GM21526 (cell line): Measurements from ENCODE around the gene TSPO2.
"Not testable (repeated sequence)": the region's sequence is repeated elsewhere in the genome, so short reads cannot be mapped to it uniquely, and the experiment has no call there.

Experiments used
- ATAC-seq: cut with Tn5 transposase; IDR thresholded peaks from one replicate; pipeline ENCODE4 v1.9.1; 2021; ENCODE audit warnings: moderate library complexity; ENCODE audit not compliant: unreplicated experiment, low FRiP score

TSPO2 gene, protein sequence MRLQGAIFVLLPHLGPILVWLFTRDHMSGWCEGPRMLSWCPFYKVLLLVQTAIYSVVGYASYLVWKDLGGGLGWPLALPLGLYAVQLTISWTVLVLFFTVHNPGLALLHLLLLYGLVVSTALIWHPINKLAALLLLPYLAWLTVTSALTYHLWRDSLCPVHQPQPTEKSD

DNA sequence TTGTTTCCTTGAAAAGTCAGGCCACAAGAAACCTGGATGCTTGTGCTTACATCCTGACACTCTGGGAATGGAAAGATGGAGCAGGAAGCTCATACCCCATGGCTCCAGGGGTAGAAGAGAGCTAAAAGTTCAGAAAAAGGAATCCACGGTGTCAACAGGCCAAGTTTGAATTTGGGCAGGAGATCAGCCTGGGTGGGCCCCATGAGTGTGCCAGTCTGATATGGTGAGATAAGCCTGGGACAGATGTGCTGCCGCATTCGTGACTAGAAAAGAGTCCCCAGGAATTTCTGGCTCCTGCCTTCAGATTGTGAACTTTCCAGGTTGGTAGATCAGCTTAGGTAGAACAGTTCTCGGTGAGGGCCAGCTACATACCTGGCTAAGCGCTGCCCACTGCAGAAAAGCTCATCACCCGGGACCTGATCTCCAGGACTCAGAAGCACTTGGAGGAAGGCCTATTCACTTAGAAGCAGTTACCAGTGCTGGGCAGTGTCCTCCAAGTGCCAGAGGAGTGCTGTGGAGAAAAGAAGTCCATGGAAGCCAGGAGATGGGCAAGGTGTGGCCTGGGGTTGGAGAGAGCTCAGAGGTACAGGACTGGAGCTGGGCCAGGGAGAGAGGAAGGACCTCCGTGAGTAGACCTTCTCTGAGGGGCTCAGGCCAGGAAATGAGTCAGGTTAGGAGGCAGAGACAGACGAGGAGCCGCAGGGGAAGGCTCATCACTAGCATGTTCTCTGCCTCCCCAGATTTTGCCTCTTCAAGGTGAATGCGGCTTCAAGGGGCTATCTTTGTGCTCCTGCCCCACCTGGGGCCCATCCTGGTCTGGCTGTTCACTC is at the start of gene TSPO2:
Gene TSPO2, plus strand, starts transcription at position 242 of the 830 bp plus-strand sequence. Its CDS starts 519 bp downstream, at position 761.
- no peak for ATAC-seq

DNA sequence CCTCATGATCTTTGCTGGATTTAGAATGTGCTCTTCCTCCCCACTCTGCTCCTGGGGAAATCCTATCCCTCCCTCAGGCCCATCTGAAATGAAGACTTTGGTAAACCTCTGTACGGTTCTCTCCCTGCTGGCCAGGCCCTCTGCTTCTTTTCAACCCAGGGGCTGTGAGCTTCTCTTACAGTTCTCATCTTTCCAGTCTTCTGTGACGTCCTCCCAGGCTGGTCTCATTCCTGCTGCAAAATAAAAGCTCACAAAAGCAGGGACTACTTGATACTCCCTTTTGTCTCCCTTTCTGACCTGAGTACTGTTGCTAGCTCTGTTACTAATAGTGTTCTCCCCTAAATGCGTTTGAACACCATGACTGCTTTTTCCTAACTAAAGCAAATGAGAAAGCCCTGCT is 49.5 kb upstream of the TSPO2 start:
- ATAC-seq: no peak

DNA sequence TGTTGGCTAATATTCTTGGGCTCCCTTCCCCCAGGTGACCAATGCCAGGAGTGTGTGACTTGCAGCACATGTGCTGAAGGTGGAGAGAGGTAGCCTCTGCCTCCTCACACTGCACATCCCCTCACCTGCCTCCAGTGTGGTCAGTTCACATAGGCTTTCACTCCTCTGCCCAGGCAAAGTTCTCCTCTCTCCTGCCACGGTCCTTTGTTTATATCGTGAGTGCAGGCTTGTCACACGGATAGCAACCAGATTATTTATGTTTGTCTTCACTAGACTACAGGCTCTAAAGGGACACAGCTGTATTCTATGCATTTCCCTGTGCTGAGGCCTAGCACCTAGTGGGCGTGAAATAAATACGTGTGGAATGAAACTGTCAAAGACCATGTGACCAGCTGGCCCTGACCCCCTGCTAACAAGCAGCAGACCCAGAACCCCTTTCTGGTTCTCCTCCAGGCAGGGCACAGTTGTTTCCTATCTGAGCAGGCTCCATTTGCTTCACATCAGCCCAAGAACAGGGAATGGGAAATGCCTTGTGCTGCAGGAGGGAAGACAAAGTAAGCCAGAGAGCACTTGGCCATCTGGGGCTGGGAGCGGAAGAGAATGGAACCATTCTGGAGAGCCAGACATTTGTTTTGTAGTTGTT is 45.6 kb upstream of the TSPO2 start:
- ATAC-seq: no peak

DNA sequence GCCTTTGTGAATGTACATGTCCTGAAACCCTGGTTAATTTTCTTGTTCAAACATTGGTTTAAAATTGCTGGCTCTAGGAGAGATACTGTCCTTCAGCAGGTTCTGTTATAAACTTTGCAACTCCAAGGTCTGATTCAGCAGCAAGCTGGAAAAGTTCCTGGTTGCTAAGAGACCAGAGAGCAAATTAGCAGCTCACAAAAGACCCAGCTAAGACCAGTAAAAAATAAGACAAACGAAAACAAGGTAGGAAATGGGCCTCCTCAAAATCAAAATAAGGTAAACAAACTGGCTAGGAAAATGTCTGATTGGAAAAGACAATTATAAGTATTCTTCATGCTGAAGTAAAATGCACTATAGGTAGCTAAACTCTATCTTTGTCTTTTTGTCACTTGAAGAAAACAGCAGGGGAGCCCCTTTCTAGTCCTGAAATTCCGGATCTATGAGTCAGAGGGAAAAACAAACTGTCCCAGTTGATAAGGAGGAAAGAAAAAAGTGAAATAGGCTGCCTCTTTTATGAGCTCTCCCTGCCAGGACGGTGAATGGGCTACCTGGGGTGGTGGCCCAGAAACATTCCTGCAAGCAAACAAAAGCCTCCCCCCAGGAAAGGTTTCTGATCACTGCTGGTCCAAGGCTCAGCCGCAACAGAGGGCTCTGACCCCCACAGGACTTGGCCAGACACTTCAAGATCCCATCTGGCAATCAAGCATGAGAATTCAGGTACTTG is 44.9 kb upstream of the TSPO2 start:
- ATAC-seq: no peak

DNA sequence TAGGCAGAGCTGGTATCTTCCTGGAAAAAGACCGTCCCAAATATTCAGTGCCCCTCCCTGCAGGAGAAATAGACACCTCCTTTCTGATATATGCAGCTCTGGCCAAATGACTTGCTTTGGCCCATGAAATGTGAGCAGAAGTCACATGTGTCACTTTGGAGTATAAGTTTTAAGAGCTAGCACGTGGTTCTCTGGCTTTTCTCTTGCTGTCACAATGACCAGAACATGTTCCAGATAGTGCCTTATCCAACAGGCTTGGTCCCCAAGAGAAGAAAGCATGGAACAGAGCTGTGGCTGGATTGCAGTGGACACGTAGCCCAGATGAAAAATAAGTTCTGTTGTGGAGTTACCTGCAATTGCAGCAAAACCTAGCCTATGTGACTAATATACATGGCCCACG is 43.6 kb upstream of the TSPO2 start:
- ATAC-seq: no peak

DNA sequence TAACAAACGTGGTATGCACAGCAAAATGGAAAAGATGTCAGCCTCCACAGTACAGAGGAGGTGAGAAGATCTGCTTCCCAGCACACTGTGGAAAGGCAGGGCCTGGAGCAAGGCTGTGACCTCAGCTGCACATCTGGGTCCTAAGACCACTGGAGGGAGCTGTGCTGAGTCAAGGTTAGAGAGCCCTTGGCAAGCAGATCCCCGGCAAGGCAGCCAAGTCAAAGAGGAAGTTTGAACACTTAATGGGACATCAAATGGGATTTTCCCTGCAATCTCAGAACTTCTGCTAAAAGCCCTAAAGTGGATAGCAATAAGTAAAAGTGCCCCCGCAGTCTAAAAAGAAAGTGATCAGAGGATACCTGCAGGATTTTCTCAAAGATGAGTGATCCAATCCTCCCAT is 42.7 kb upstream of the TSPO2 start:
- no peak for ATAC-seq

DNA sequence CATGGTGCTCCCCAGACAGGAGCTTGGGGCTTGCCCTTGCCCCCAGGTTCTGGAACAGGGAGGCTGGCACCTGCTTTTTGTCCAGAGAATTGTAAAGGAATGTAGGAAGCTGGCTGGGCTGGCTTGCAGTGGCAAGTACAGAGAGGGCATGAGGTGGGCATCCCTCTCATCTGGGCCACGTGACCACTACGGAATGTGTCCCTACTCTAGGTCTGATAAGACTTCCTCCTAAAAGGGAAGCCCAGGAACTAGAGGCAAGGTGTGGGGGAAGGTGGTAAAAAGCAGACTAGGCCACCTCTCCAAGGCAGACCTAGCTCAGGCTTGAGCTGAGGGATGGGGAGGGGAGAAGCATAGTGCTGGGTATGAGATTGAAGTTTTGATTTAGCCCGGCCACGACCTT is 42.0 kb upstream of the TSPO2 start:
- ATAC-seq: no peak

DNA sequence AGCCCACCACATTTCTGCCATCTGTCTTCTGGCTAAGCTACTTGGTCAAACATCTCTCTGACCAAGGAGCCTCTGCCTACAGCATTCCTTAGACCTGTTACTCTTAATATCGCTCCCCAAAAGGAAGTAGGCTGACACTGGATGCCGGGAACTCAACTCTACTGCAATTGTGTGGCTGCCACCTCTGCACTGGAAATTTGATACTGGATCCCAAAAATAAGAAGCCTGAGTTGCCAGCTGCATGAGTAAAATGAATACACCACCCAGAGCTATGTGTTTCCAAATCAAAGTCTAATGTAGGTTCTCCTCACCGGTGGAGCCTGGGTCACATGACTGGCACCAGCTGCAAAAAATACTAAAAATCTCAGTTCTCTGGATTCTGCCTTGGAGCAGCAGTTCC is 40.1 kb upstream of the TSPO2 start:
- no peak for ATAC-seq

DNA sequence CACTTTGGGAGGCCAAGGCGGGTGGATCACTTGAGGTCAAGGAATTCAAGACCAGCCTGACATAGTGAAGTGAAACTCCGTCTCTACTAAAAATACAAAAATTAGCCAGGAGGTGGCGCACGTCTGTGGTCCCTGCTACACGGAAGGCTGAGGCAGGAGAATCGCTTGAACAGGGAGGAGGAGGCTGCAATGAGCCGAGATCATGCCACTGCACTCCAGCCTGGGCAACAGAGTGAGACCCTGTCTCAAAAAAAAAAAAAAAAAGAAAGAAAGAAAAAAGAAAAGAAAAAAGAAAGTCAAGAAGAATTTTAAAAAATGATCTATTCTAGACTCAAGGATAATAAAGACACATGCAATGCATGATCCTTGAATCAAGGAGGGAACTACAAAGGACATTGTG is 36.0 kb upstream of the TSPO2 start:
- ATAC-seq: peak; percentile 50

DNA sequence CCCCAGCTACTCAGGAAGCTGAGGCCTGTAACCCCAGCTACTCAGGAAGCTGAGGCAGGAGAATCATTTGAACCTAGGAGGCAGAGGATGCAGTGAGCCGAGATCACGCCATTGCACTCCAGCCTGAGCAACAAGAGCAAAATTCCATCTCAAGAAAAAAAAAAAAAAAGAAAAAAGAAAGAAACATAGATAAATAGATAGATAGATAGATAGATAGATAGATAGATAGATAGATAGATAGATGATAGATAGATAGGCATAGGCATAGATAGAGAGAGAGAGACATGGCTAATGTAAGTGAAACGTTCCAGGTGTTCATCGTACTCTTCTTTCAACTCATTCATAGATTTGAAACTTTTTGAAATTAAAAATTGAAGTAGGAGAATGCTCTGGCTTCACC is 35.3 kb upstream of the TSPO2 start:
- ATAC-seq: not testable (repeated sequence)

DNA sequence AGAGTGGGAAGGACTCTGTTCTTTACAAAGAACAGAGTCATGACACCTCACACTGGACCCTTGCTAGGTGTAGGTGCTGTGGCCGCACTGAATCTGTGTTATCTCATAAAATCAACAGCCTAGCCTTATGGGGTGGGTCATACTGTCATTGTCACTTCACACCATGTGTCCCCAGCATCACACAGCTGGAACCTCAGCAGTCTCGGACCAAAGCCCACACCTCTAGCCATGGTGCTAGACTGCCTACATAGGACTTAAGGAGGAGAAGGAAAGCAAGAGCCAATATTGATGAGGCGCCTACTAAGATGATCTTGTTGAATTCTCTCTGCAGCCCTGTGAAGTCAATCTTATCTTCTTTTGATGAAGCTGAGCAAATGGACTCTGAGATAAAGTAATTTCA is 34.3 kb upstream of the TSPO2 start:
- no peak for ATAC-seq

DNA sequence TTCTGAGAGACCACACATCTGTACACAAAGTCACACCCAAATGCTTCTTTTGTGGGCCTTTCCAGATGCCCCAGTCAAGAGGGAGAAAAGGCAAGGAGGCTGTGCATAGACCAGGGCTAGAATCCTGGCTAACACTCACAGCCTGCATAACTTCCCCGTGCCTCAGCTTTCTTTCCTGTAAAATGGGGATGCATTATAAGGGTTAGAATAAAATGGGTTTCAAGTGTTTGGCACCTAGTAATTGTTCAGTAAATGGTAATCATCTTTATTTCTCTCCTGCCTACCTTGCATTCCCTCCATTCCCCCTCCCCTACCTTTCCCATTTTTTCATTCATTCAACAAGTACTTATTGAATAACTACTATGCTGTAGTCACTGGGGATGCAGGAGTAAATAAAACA is 32.6 kb upstream of the TSPO2 start:
- ATAC-seq: no peak

DNA sequence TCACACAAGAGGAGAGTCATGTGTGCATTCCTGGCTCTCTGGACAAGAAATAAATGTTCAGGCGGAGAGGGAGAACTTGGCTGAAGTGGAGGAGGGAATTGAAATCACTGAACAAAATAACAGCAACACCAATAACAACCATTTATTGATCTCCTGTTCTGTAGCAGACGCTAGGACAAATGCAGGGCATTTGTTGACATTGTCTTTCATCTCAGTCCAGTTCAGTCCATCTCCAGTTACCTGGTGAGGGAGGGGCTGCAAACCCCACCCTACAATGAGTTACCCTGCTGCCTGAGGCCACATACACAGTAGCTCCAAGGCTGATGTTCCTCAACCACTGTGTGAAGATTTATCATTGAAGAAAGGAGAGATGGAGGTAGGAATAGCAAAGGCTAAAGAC is 30.6 kb upstream of the TSPO2 start:
- no peak for ATAC-seq

DNA sequence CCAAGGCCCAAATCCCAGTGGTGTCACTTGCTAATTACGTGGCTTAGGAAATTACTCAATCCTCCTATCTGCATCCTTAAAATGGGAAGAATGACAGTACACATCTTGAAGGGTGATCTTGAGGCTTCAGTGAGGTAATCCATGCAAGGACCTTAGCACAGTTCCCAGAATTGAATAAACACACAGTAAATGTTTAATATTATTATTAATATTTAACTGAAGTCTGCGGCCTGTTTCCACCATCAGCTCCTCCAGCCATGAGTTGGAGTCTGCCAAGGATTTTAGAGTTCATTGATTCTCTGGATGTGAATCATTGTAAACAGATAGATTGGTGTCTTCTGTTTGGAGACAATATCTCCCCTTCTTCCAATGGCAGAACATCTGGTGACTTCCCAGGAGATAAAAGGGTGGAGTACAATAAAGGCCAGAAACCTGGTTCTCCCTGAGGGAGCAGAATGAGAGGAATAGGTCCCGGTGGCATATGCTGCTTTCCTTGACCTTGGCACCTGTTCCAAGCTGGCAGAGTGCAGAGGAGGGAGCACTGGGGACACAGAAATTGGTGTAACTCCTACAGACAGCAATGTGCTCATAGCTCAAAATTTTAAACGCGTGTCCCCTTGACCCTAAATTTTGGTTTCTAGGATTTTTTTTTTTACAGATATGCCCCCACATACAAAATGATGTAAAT is 28.7 kb upstream of the TSPO2 start:
- ATAC-seq: no peak

DNA sequence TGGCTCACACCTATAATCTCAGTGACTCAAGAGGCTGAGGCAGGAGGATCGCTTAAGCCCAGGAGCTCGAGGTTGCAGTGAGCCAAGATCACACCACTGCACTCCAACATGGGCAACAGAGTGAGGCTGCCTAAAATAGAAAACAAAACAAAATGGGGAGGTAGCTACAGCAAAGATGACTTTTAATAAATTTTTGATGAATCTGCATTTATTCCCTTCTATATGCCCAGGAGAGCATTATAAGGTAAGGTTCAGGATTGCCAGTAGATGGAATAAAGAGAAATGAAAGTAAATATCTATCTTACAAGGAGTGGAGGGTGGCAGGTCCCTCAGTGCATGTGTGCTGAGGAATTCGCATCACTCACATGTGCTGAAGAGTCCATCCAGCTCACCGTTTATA is 27.5 kb upstream of the TSPO2 start:
- no peak for ATAC-seq

DNA sequence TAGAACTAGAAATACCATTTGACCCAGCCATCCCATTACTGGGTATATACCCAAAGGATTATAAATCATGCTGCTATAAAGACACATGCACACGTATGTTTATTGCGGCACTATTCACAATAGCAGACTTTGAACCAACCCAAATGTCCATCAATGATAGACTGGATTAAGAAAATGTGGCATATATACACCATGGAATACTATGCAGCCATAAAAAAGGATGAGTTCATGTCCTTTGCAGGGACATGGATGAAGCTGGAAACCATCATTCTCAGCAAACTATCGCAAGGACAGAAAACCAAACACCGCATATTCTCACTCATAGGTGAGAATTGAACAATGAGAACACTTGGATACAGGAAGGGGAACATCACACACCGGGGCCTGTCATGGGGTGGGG is 26.4 kb upstream of the TSPO2 start:
- ATAC-seq: not testable (repeated sequence)

DNA sequence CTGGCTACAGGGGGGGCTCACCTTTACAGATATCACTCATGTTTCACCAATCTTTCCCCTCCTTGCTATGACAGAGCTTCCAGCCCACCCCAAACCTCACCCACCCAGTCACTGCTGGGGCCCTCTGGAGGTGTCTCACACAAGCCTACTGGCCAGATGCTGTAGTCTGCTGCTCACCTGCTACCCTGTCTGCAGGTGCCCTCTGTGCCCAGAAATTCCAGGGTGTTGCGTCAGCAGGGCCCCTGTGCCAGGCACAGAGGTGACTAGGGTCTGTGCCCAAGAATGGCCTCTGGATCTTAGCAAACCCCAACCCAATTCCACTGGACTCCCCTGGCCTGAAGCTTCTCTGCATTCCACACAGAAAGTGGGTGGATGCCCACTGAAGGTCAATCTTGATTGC is 24.6 kb upstream of the TSPO2 start:
- no peak for ATAC-seq

DNA sequence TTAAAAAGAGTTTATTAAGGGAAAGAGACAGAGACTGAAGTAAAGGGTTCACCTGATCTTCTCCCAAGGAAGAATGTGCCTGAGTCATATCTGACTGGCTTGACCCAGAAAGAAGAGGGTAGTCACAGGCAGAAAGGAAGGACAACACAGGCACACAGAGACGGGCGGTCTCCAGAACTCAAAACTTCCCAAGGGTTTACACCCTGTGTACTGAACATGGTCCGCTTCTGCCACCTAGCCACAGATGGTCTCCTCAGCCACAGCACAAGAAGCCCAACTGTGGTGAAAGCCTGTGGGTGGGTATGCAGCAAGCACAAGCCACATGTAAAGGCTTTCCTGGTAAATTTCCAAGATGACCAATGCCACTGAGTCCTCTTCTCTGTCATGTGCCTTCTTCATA is 20.4 kb upstream of the TSPO2 start:
- ATAC-seq: no peak

DNA sequence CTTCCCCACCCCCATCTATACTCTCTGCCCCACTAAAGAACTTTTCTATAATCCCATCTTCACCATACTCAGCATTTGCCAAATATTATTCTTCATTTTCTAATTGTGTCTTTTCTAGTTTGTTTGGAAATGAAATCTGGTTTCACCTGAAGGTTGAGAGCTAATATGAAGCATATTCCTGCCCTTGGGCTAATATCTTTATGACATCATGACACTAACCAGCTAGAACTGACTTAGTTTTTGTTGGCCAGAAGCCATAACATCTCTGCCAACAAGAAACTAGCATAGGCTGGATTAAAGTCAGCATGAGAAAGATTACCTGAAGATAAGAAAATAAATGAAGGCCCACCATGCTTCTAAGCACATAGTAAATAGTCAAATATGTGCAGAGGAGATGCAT is 20.0 kb upstream of the TSPO2 start:
- ATAC-seq: no peak

DNA sequence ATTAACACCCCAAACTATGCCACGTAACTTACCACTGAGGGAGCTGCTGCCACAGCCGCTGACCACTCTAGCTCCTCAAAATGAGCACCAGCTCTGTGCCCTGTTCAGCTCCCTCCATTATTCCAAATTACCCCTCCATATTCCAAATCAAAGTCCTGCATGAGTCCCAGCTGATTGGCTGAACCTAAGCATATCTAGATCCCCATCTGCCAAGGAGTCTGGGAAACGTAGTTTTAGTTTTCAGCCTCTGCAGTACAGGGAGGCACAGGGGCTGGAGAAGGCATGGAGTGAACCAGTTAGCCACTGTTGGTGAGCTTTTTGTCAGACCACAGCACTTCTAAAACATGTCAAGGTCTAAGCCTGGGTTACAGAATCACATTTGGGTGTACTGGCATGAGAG is 19.2 kb upstream of the TSPO2 start:
- ATAC-seq: no peak
